DMS114 treated with DMSO at 0.1 percent for 48 hours (cell line): ENCODE results near the gene TOMM7.
"Not testable (repeated sequence)": the region's sequence is repeated elsewhere in the genome, so short reads cannot be mapped to it uniquely, and the experiment has no call there.

Source experiments
- DNase-seq: peaks from one replicate; lab custom pipeline; 2025; ENCODE audit not compliant: unreplicated experiment; lab: John Stamatoyannopoulos, UW

The TOMM7 gene

GRCh38 chr7:22854158-22855048 lies 31.8 kb upstream of the TOMM7 start:
- peak; percentile 66 for DNase-seq

GRCh38 chr7:22853674-22854157 lies 31.1 kb upstream of the TOMM7 start:
- peak; percentile 49 for DNase-seq

GRCh38 chr7:22853138-22853537 lies 30.5 kb upstream of the TOMM7 start:
- no peak for DNase-seq

DNA sequence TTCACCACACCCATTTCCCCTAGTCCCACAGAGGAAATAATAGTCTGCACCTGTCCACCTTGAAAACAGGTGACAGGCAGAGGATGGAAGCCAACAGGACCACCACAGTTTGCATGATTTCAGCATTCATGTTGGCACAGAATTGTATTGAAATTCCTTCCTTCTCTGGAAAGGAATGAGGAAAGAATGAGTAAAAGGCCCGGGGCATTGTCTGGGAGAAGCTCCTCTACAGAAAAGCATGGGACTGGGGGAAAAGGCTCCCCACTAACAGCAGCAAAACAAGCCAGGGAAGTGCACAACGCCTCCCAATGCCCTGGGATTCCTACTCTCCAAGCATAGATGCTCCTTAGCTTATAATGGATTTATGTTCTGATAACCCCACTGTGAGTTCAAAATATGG lies 28.5 kb upstream of the TOMM7 start:
- no peak for DNase-seq

DNA sequence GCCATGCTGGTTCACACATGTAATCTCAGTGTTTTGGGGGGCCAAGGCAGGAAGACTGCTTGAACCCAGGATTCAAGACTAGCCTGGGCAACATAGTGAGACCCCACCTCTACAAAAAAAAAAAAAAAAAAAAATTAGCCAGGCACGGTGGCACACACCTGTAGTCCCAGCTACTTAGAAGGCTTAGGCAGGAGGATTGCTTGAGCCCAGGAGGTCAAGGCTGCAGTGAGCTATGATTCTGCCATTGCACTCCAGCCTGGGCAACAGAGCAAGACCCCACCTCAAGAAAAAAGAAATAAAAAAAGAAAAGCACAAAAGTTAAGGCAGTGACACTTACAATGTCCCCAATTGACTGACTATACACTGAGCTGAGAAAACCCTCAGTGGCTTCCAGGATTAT lies 27.7 kb upstream of the TOMM7 start:
- not testable (repeated sequence) for DNase-seq

DNA sequence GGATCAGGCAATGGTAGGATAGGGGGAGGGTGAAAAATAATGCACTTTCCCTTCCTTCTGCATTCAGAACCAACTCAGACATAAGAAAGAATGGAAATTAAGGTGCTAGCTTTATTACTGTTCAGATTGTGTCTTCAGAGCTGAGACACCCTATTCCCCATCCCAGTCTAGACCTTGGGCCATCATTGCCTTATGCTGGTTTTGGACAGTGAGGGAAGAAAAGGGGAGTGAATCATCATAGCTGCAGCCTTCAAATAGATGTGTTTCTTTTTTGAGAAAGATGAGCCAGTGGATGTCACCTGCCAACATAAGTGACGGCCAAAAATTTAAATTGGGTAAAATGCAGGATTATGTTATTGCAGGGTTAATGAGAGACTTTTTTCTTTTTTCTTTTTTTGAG lies 27.0 kb upstream of the TOMM7 start:
- DNase-seq = no peak

- no peak for DNase-seq
Measured at GRCh38 chr7:22849172-22849571, 26.5 kb upstream of the TOMM7 start.

DNA sequence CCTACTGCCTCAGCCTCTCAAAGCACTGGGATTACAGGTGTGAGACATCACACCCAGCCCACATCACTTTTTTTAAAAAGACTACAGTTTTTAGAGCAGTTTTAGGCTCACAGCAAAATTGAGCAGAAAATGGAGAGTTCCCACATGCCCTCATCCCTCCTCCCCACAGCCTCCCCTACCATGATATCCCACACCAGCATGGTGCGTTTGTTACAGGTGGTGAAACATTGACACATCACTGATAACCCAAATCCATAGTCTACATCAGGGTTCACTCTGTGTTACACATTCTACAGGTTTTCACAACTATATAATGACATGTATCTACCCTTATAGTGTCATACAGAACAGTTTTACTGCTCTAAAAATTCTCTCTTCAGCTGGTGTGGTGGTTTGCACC lies 24.3 kb upstream of the TOMM7 start:
- DNase-seq = no peak

- DNase-seq = no peak
Measured at GRCh38 chr7:22845221-22845834, 22.7 kb upstream of the TOMM7 start.

DNA sequence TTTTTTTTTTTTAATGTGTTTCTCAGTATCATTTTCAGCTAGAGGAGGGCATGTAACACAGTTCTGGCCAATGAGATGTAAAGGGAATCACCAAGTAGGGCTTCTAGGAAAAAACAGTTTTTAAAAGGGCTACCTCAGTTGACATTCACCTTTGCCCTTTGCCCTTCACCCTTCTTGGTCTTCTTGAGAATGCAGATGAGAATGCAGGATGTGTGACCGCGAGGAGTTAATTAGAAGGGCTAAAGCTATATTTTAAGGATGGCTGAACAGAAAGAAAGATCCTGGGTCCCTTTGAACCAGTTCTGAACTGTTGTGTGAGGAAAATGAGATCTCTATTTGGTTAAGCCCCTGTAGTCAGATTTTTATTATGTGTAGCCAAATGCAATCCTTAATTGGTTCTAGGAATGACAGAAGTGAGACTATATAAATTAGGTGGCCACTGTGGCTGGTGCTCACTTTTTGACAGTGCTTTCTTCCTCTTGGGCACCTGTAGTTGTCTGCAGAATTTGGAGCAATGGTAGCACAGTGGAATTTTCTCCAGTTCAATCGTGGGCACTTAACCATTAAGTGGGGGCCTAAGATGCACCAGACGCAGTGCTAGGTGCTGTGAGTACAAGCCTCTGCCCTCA lies 21.1 kb upstream of the TOMM7 start:
- DNase-seq = no peak

GRCh38 chr7:22842973-22843372 lies 20.3 kb upstream of the TOMM7 start:
- DNase-seq = no peak

- no peak for DNase-seq
Measured at GRCh38 chr7:22842383-22842941, 19.8 kb upstream of the TOMM7 start.

DNA sequence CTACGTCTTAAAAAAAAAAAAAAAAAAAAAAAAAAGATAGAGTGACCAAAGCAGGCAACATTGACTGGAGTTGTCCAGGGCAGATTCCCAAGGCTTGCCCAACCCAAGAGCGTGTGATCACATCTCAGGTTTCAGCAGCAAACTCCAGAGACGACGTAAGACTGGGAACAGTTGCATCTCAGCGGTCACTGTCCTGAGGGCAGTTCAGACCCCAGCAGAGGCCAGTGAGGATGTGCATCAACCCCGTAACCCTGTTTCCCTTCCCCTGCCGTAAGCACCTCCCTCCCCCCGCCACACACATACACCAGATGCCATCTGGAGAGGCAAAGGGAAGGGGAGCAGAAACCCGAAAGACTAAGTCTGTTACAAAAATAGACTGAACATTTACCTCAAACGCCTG lies 19.3 kb upstream of the TOMM7 start:
- DNase-seq = no peak

DNA sequence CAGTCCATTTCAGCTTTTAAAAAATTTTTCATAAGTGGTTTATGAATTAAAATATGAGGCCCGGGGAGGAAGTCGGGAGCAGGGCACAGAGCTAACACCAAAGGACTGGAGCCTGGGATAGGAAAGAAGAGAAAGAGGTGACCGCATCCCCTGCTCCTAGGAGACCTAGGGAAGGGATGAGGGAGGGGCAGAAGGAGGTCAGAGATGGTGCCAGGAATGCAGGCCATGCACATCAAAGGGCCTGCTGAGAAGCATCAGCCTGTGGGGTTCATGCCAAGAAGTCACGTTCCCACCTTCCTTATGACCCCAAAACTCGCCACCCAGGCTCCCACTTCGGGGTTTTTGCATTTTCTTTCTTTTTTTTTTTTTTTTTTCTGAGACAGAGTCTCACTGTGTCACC lies 14.7 kb upstream of the TOMM7 start:
- DNase-seq = no peak

- not testable (repeated sequence) for DNase-seq
Measured at GRCh38 chr7:22836506-22836905, 13.9 kb upstream of the TOMM7 start.

GRCh38 chr7:22833957-22834356 lies 11.3 kb upstream of the TOMM7 start:
- no peak for DNase-seq

GRCh38 chr7:22833113-22833855 lies 10.6 kb upstream of the TOMM7 start:
- DNase-seq = no peak

GRCh38 chr7:22832401-22832800 lies 9.8 kb upstream of the TOMM7 start:
- no peak for DNase-seq

DNA sequence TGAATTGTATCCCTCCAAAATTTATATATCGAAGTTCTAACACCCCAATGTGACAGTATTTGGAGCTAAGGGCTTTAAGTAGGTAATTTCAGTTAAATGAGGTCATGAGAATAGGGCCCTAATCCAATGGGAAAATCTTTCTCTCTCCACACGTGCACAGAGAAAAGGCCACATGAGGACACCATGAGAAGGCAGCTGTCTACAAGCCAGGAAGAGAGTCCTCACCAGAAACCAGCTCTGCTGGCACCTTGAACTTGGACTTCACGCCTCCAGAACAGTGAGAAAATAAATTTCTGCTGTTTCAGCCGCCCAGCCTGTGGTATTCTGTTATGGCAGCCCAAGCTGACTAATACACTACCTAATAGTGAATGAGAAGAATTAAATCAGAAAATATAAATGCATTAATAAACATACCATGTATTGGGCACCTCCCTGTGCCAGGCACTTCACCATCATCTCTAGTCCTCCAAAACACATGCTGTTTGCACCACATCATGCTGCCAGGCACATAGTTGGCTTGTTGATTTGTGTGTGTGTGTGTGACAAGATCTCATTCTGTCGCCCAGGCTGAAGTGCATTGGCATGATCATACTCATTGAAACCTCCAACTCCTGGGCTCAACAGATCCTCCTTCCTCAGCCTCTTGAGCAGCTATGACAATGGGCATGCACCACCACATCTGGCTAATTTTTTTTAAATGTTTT lies 9.1 kb upstream of the TOMM7 start:
- DNase-seq = no peak

DNA sequence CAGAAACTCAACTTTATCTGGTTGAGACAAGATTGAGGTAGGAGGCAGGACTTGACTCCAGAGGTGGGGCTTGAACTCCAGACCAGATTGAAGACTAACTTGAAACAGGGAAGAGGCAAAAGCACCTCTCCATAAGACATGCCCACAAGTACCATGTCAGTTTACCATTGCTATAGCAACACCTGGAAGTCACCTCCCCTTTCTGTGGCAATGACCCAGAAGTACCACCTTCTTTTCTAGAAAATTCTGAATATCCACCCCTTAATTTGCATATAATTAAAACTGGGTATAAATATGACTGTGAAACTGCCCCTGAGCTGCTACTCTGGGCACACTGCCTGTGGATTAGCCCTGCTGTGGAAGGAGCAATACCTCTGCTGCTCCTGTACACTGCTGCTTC lies 4.9 kb upstream of the TOMM7 start:
- DNase-seq = no peak
